Measurements from ENCODE around the gene INHBC.

The INHBC gene

DNA sequence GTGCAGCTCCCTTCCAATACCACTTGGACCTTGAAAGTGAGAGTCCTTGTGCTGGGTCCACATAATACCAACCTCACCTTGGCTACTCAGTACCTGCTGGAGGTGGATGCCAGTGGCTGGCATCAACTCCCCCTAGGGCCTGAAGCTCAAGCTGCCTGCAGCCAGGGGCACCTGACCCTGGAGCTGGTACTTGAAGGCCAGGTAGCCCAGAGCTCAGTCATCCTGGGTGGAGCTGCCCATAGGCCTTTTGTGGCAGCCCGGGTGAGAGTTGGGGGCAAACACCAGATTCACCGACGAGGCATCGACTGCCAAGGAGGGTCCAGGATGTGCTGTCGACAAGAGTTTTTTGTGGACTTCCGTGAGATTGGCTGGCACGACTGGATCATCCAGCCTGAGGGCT lies 14.8 kb downstream of the INHBC start:
- DNase-seq (ENCODE audit: insufficient read length, low spot score) = no peak
- no peak for TF ChIP-seq CTCF (IDR thresholded peaks at IDR 0.05; ENCODE audit: insufficient read depth, missing control alignments)
- no peak for FAIRE-seq

DNA sequence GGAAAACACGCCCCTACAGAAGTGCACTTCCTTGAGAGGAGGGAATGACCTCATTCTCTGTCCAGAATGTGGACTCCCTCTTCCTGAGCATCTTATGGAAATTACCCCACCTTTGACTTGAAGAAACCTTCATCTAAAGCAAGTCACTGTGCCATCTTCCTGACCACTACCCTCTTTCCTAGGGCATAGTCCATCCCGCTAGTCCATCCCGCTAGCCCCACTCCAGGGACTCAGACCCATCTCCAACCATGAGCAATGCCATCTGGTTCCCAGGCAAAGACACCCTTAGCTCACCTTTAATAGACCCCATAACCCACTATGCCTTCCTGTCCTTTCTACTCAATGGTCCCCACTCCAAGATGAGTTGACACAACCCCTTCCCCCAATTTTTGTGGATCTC lies 15.5 kb downstream of the INHBC start:
- no peak for FAIRE-seq
- TF ChIP-seq CTCF (IDR thresholded peaks at IDR 0.05; ENCODE audit: insufficient read depth, missing control alignments) = no peak
- DNase-seq (ENCODE audit: insufficient read length, low spot score) = no peak

DNA sequence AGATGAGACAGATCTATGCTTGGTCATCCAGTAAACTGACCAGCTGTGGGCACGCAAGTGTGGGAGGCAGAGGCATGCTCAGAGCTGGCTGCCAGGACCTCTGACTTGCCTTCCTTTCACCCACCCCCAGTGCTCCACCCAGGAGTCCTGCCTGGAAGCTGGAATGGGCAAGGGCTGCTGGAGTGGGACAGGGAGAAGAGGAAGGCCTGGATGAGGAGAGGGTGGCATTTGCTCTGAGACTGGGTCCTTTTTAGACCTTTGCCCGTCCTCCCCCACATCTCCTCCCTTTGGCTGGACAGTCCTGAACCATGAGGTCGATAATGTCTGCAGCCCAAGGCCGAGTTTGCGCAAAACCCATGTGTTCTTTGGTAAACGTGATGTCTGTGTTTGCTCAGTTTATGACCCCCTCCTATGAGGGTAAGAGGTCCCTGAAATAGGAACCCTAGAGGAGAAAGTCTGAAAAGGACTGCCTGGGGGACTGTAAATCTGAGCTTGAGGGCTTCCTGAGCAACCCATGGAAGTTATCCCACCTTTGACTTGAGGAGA lies 16.7 kb downstream of the INHBC start:
- DNase-seq (ENCODE audit: insufficient read length, low spot score) (no peak), FAIRE-seq (no peak)
- no peak for TF ChIP-seq CTCF (IDR thresholded peaks at IDR 0.05; ENCODE audit: insufficient read depth, missing control alignments)

DNA sequence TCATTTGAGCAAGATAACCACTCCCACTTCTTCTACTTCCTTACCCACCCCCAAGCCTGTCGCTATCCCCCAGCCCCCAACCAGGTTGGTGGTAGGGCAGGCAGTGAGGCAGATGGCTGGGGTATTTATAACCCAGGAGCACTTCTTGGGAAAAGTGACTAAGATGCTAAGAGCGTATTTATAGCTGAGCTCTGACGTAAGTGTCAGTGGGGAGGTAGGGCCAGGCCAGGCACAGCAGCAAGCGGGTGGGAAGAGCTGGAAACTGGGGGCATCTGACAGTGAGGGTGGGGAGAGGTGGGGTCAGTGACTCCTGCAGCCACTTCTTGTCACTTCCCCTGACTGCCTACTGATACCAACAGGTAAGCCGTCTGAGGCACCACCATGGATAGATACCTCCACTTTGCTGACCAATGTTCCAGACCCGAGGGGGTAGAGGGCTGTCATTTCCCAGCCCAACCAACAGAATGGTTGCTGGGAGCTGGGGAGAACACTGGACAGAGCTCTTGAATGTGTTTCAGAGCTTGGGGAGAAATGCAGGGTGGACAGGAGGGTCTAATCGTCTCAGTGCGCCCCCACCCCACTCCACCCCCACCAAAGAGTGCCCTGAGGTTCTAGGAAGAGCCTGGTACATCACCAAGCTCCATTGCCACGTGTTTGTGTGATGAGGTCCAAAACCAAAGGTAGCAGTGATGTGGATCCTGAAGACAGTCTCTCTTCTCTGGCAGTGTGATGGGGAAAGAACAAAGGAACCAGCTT lies 17.8 kb downstream of the INHBC start:
- TF ChIP-seq CTCF (IDR thresholded peaks at IDR 0.05; ENCODE audit: insufficient read depth, missing control alignments) = no peak
- DNase-seq (ENCODE audit: insufficient read length, low spot score) (no peak), FAIRE-seq (no peak)

DNA sequence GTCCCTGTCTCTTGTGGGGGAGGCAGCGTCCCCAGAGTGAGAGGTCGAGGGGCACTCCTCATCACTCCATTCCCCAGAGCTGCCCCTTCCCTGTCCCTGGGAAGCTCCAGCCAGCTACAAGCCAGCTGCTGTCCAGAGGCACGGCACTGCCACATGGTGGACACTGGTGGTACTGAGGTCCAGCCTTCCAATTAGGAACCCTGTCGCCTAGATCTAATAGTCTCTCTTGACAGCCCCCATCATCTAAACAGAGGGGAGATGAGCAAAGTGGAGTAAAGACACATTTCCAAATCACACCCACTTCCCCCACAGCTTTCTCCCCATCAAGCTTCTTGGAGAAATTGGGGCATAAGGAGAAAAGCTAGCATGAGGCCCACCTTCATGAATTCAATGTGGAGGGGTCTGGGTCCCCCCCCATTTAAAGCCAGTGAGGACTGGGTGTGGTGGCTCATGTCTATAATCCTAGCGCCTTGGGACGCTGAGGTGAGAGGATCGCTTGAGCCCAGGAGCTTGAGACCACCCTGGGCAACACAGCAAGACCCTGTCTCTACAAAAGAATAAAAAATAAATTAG lies 18.4 kb downstream of the INHBC start:
- DNase-seq (ENCODE audit: insufficient read length, low spot score) (no peak), FAIRE-seq (no peak)
- TF ChIP-seq CTCF (IDR thresholded peaks at IDR 0.05; ENCODE audit: insufficient read depth, missing control alignments) = peak; percentile 95

- DNase-seq (ENCODE audit: insufficient read length, low spot score) = no peak
- no peak for FAIRE-seq
- TF ChIP-seq CTCF (IDR thresholded peaks at IDR 0.05; ENCODE audit: insufficient read depth, missing control alignments) = no peak
Measured at GRCh38 chr12:57454213-57454565, 19.6 kb downstream of the INHBC start.

Data from D721Med (cell line).